BE2C (cell line): ENCODE measurements around the gene SUPT6H.

Source experiments
- DNase-seq: peaks from one replicate; pipeline ENCODE4 v3.0.0-alpha.2; 2020
- H3K27me3 ChIP-seq: fragments of 250-450 bp; sonication (Bioruptor Pico); 2 replicates; pipeline ENCODE4 v1.5.1; 2020; ENCODE audit warnings: mild to moderate bottlenecking
- H3K36me3 ChIP-seq: fragments of 250-450 bp; sonication (Bioruptor Pico); 2 replicates; pipeline ENCODE4 v1.5.1; 2020; ENCODE audit warnings: mild to moderate bottlenecking
- H3K4me1 ChIP-seq: fragments of 250-450 bp; sonication (Bioruptor Pico); 2 replicates; pipeline ENCODE4 v1.5.1; 2020
- H3K4me3 ChIP-seq: 2 replicates; pipeline ENCODE4 v1.5.1; 2011; ENCODE audit warnings: low read depth, low read length
- H3K9me3 ChIP-seq: fragments of 250-450 bp; sonication (Bioruptor Pico); 2 replicates; pipeline ENCODE4 v1.5.1; 2020
- TF ChIP-seq, protein P1 (sequence below): IDR thresholded peaks from 2 replicates; pipeline ENCODE4 v1.5.1; 2012; ENCODE audit warnings: mild to moderate bottlenecking, low read depth, low read length

SUPT6H gene

GRCh38 chr17:28662527-28662829 lies 473 bp downstream of the SUPT6H start:
- DNase-seq, result no peak
- peaks cover 4% of the 10 kb centered on the region; the same call in 1 of the 2 replicates for H3K36me3 ChIP-seq
- H3K4me1 ChIP-seq, result no peaks in the 10 kb centered on the region
- no peaks in the 10 kb centered on the region for H3K27me3 ChIP-seq
- no peaks in the 10 kb centered on the region for H3K9me3 ChIP-seq
- TF ChIP-seq, protein P1, sequence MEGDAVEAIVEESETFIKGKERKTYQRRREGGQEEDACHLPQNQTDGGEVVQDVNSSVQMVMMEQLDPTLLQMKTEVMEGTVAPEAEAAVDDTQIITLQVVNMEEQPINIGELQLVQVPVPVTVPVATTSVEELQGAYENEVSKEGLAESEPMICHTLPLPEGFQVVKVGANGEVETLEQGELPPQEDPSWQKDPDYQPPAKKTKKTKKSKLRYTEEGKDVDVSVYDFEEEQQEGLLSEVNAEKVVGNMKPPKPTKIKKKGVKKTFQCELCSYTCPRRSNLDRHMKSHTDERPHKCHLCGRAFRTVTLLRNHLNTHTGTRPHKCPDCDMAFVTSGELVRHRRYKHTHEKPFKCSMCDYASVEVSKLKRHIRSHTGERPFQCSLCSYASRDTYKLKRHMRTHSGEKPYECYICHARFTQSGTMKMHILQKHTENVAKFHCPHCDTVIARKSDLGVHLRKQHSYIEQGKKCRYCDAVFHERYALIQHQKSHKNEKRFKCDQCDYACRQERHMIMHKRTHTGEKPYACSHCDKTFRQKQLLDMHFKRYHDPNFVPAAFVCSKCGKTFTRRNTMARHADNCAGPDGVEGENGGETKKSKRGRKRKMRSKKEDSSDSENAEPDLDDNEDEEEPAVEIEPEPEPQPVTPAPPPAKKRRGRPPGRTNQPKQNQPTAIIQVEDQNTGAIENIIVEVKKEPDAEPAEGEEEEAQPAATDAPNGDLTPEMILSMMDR, result no peak
- peak overlapping the region; percentile 93 for H3K4me3 ChIP-seq

GRCh38 chr17:28663723-28664122 lies 1.7 kb downstream of the SUPT6H start:
- no peak overlapping the region for H3K4me3 ChIP-seq
- DNase-seq, result no peak
- no peaks in the 10 kb centered on the region for H3K36me3 ChIP-seq
- no peaks in the 10 kb centered on the region for H3K4me1 ChIP-seq
- TF ChIP-seq, protein P1, result no peak
- no peaks in the 10 kb centered on the region for H3K27me3 ChIP-seq
- H3K9me3 ChIP-seq, result no peaks in the 10 kb centered on the region

- TF ChIP-seq, protein P1, result no peak
- no peak overlapping the region for H3K4me3 ChIP-seq
- no peak for DNase-seq
- no peaks in the 10 kb centered on the region for H3K4me1 ChIP-seq
- H3K36me3 ChIP-seq, result no peaks in the 10 kb centered on the region; the same call in 1 of the 2 replicates
- no peaks in the 10 kb centered on the region for H3K9me3 ChIP-seq
- H3K27me3 ChIP-seq, result no peaks in the 10 kb centered on the region
Observed at GRCh38 chr17:28665994-28666393, 4.0 kb downstream of the SUPT6H start.

GRCh38 chr17:28667870-28668269 lies 5.9 kb downstream of the SUPT6H start:
- Histone ChIP-seq H3K4me3 (no peak overlapping the region), H3K36me3 (peaks cover 9% of the 10 kb centered on the region), H3K27me3 (no peaks in the 10 kb centered on the region), H3K9me3 (no peaks in the 10 kb centered on the region), H3K4me1 (no peaks in the 10 kb centered on the region)
- TF ChIP-seq, protein P1, result no peak
- no peak for DNase-seq

DNA sequence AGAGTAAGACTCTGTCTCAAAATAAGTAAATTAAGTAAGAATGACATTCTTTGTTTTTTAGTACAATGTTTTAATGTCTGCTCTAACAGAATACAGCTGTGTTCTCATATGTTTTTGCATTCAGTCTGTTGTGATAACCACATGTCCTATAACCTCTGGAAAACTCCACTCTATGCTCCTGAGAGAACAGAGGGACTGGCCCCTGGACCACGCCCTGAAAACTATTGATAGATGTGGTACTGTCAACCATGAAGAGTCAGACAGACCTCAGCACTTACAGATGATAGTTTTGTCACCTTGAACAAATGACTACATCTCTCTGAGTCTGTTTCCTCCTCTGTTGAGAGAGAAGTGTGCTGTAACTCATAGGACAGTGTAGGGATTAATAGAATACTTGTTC lies 7.9 kb downstream of the SUPT6H start:
- TF ChIP-seq, protein P1, result no peak
- Histone ChIP-seq H3K9me3 (no peaks in the 10 kb centered on the region), H3K36me3 (peaks cover 26% of the 10 kb centered on the region), H3K27me3 (no peaks in the 10 kb centered on the region), H3K4me3 (no peak overlapping the region), H3K4me1 (no peaks in the 10 kb centered on the region)
- no peak for DNase-seq

- peaks cover 55% of the 10 kb centered on the region for H3K36me3 ChIP-seq
- TF ChIP-seq, protein P1, result no peak
- DNase-seq, result no peak
- no peaks in the 10 kb centered on the region for H3K4me1 ChIP-seq
- H3K27me3 ChIP-seq, result no peaks in the 10 kb centered on the region
- no peak overlapping the region for H3K4me3 ChIP-seq
- H3K9me3 ChIP-seq, result no peaks in the 10 kb centered on the region
Observed at GRCh38 chr17:28675490-28675889, 13.5 kb downstream of the SUPT6H start.
